ENCODE data around the gene ACRBP. TPM values are rescaled to one million over a fixed set of nuclear protein-coding genes. Genes with fewer than 3 reads are reported as not detected.
A peak's percentile ranks its signal among the peaks of the same experiment; 100 is the strongest.

ACRBP gene
- total RNA-seq, 1 experiment from 2014 or later, result 2.9 TPM

DNA sequence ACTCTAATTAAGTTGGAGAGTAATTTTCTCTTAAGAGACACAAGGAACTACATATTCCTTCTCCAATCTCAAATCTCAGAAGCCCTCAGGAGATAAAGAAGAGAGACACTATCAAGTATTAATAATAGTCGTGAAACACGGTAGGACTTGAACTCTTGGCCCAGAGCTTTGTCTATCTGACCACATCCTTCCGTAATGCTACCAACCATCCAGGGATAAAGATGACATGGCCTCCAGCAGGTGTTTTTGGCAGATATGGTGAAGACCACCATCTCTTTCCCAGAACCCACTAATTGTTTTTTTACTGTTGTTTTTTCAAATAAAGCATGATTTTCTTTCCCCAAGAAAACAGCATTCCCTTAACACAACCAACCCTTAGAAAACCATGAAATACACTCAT lies 38.6 kb upstream of the ACRBP start:
- Mint-ChIP-seq H3K27ac (ENCODE audit: unreplicated experiment) (no peak overlapping the region), H3K27me3 (ENCODE audit: unreplicated experiment) (no peaks in the 10 kb centered on the region), H3K36me3 (ENCODE audit: insufficient read depth, unreplicated experiment) (peaks cover 57% of the 10 kb centered on the region), H3K9me3 (ENCODE audit: low read depth, unreplicated experiment) (no peaks in the 10 kb centered on the region), H3K4me1 (ENCODE audit: low read depth, unreplicated experiment) (peaks cover 25% of the 10 kb centered on the region), H3K4me3 (ENCODE audit: low read depth, unreplicated experiment) (no peak overlapping the region)
- DNase-seq, result no peak
- CTCF ChIA-PET, result no interaction called here
- no TSS peak for BruUV-seq (replicated peaks)
- intact Hi-C loops (cut with micrococcal nuclease; ENCODE audit: unreplicated experiment), result no loop called here
- TF ChIP-seq CTCF (IDR thresholded peaks at IDR 0.05; ENCODE audit: unreplicated experiment), result no peak

DNA sequence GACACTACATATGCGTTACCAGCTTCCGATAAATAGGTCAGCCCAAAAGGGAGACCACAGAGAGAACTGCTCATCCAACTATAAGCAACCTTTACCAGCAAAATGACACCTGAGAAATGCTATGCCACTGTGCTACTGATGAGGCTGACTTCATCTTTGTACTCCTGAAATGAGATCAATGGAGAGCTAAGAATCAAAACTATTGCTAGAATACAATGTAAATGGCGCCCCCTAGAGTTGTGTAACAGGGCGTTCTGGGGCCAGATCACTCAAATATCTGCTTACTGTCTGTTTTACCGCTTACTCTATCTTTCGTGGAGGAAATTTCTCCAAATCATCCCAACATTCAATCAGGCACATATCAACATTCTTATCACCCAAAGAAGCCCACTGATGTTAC lies 37.4 kb upstream of the ACRBP start:
- peak; percentile 23 for DNase-seq
- no TSS peak for BruUV-seq (replicated peaks)
- Mint-ChIP-seq H3K27me3 (ENCODE audit: unreplicated experiment) (no peaks in the 10 kb centered on the region), H3K4me1 (ENCODE audit: low read depth, unreplicated experiment) (peaks cover 25% of the 10 kb centered on the region), H3K36me3 (ENCODE audit: insufficient read depth, unreplicated experiment) (peaks cover 54% of the 10 kb centered on the region), H3K9me3 (ENCODE audit: low read depth, unreplicated experiment) (no peaks in the 10 kb centered on the region), H3K27ac (ENCODE audit: unreplicated experiment) (no peak overlapping the region), H3K4me3 (ENCODE audit: low read depth, unreplicated experiment) (no peak overlapping the region)
- CTCF ChIA-PET, result interaction anchor here (0.6 to 1.4 kb wide), 4 partner anchors 21 to 120 kb away, joined by 3 to 4 read pairs (median 3); no protein-coding TSS in a partner anchor
- no peak for TF ChIP-seq CTCF (IDR thresholded peaks at IDR 0.05; ENCODE audit: unreplicated experiment)
- intact Hi-C loops (cut with micrococcal nuclease; ENCODE audit: unreplicated experiment), result no loop called here

- no peak overlapping the region for H3K27ac Mint-ChIP-seq (ENCODE audit: unreplicated experiment)
- no TSS peak for BruUV-seq (replicated peaks)
- no peaks in the 10 kb centered on the region for H3K27me3 Mint-ChIP-seq (ENCODE audit: unreplicated experiment)
- no peak overlapping the region for H3K4me3 Mint-ChIP-seq (ENCODE audit: low read depth, unreplicated experiment)
- no peak for DNase-seq
- CTCF ChIA-PET, result no interaction called here
- intact Hi-C loops (cut with micrococcal nuclease; ENCODE audit: unreplicated experiment), result no loop called here
- no peak for TF ChIP-seq CTCF (IDR thresholded peaks at IDR 0.05; ENCODE audit: unreplicated experiment)
- peaks cover 67% of the 10 kb centered on the region for H3K36me3 Mint-ChIP-seq (ENCODE audit: insufficient read depth, unreplicated experiment)
- no peaks in the 10 kb centered on the region for H3K4me1 Mint-ChIP-seq (ENCODE audit: low read depth, unreplicated experiment)
- no peaks in the 10 kb centered on the region for H3K9me3 Mint-ChIP-seq (ENCODE audit: low read depth, unreplicated experiment)
These were observed 29.7 kb upstream of the ACRBP start for GRCh38 chr12:6676962-6677361.

GRCh38 chr12:6672143-6672542 lies 24.9 kb upstream of the ACRBP start:
- no peak for TF ChIP-seq CTCF (IDR thresholded peaks at IDR 0.05; ENCODE audit: unreplicated experiment)
- H3K27ac Mint-ChIP-seq (ENCODE audit: unreplicated experiment), result no peak overlapping the region
- no peaks in the 10 kb centered on the region for H3K9me3 Mint-ChIP-seq (ENCODE audit: low read depth, unreplicated experiment)
- CTCF ChIA-PET, result no interaction called here
- intact Hi-C loops (cut with micrococcal nuclease; ENCODE audit: unreplicated experiment), result no loop called here
- H3K36me3 Mint-ChIP-seq (ENCODE audit: insufficient read depth, unreplicated experiment), result peaks cover 78% of the 10 kb centered on the region
- H3K4me3 Mint-ChIP-seq (ENCODE audit: low read depth, unreplicated experiment), result no peak overlapping the region
- no peaks in the 10 kb centered on the region for H3K4me1 Mint-ChIP-seq (ENCODE audit: low read depth, unreplicated experiment)
- no peaks in the 10 kb centered on the region for H3K27me3 Mint-ChIP-seq (ENCODE audit: unreplicated experiment)
- BruUV-seq (replicated peaks), result no TSS peak
- DNase-seq, result no peak
